Endometrial microvascular endothelial cells (primary cell): ENCODE measurements around the gene ANO2. TPM values are rescaled to one million over a fixed set of nuclear protein-coding genes. Genes with fewer than 3 reads are reported as not detected.

Experiments
- in situ Hi-C: cut with HindIII; loops from 2 replicates; pipeline ENCODE4 v1.10.0; 2017; ENCODE audit warnings: low sequenced_read_pairs, low pct_unique_long_range_greater_than_20kb; ENCODE audit errors: inconsistent ontology term
- total RNA-seq: library from RNA; depleted of rRNA; stranded (reverse); fragments of >200 nt; gene quantifications from one replicate; pipeline ENCODE4 v1.2.3, GENCODE V29; 2015; ENCODE audit errors: inconsistent ontology term

ANO2 gene
- total RNA-seq, 1 donor from 2014 or later = 16.4 TPM

- in situ Hi-C loops = no loop called here
Measured at GRCh38 chr12:5586201-5586600, 358.9 kb downstream of the ANO2 start.

GRCh38 chr12:5585178-5585577 lies 359.9 kb downstream of the ANO2 start:
- in situ Hi-C loops = no loop called here

DNA sequence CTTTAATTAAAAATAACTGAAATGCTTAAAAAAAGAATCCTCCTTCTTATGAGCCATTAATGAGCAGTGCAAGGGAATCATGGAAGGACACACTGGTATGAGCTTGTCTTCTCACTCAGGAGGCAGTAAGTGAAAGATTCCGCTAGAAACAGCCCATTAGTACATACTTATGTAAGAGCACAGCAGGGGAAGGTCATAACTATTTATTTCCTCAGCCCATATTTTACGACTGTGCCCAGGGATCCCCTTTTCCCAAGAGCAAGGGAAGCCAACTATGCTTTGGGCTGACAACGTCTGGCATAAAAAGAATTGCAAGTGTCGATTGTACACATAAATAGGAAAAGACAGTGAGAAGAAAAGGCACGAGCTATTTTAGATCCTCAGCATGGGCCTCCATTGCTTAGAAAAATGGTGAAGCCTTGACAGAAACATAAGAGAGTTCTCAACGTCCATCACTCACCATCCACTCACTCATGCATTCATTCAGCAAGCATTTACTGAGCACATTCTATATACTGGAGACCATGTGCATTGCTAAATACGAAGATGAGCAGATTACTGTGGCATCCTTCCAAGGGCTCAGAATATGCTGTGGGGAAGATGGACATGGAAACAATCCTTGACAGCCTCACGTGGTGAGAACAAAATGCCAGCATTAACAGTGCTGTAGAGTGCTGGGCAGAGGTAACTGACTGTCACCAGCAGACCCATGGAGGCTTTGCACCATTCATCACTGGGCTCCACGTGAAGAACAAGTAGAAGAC lies 360.5 kb downstream of the ANO2 start:
- in situ Hi-C loops = no loop called here

GRCh38 chr12:5582541-5582940 lies 362.5 kb downstream of the ANO2 start:
- in situ Hi-C loops = no loop called here

DNA sequence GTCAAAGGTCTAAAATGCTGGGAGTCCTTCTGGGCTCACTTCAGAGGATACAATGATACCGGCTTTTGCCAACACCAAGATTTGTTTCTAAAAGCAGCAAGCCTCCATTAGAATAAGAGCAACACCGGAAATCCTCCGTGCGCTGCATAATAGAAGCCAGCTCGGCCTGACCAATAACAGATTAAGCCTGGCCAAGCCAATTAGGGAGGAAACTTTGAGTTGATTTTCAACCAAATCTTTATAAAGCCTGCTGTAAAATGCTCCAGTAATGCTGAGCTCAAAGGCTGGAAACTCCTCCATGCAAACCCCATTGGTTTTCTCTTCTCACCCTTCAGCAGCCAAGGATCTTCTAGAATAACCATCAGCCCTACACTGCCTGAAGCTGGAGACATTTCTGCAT lies 363.0 kb downstream of the ANO2 start:
- in situ Hi-C loops = no loop called here

DNA sequence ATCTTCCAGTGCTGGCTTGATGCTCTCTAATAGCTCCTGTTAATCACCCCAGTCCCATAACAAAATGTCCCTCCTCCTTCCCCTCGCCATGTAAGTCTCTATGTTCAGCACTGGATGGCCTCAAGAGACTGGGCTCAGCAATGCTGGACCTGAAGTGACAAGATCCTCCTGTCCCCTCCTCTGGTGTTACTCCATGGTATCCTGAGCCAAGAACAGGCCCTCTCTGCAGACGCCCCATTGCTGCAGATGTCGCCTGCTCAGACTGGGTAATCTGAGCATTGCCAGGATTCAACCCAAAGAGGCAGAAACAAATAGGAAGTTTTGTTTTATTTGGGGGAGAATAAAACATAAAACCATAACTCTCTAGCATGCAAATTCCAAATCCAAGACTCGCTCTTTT lies 363.4 kb downstream of the ANO2 start:
- in situ Hi-C loops = no loop called here

DNA sequence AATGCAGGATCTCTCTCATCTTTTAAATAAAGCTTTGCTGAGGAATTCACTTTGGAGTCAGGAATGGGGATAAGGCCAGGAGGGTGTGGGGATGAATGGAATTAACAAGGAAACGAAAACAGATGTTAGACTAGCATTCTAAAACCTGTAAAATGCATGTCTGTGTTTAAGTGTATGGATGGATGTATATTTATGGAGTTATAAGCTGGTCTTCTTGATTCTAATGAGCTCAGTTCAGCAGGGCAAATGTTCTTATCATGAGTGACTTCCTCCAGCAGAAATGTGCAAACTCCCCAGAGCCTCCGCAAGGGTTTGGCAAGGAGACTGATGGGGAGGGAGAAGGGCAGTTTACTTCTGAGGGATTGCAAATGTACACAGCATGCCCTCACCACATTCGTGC lies 364.0 kb downstream of the ANO2 start:
- in situ Hi-C loops = no loop called here

DNA sequence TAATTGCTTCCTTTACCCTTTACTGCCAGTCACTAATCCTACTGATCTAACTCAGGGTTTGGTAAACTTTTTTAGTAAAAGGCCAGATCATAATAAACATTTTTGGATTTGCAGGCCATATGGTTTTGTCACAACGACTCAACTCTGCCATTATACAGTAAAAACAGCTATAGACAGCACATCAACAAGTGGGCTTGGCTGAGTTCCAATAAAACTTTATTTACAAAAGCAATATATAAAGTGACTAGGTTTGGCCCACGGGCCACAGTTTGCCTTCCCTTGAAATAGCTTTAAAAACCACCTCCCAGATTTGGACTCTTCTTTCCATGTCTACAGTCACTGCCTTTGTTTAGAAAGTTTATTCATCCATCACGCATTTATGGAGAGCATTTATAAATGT lies 366.3 kb downstream of the ANO2 start:
- in situ Hi-C loops = no loop called here

GRCh38 chr12:5577741-5578140 lies 367.3 kb downstream of the ANO2 start:
- in situ Hi-C loops = no loop called here

DNA sequence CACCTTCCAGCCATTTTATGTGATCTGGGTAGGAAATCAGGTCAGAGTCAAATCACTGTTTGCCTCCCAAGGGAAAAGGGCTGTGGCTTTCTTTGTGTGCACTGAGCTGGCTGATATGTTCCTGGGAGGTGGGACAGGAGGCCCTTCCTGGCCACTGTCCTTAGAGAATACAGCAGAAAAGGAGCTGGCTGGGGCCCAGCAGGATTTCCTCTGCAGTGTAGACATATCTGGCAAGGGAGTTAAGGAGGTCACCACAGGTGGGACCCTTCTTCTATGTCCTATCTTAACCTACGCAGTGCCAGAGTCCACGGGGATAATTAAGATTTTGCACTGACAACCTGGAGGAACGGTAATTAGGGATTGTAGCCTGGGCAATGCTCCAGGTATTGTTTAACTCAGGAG lies 367.8 kb downstream of the ANO2 start:
- in situ Hi-C loops = no loop called here

GRCh38 chr12:5575987-5576386 lies 369.1 kb downstream of the ANO2 start:
- in situ Hi-C loops = no loop called here

- in situ Hi-C loops = no loop called here
Measured at GRCh38 chr12:5575232-5575631, 369.8 kb downstream of the ANO2 start.

DNA sequence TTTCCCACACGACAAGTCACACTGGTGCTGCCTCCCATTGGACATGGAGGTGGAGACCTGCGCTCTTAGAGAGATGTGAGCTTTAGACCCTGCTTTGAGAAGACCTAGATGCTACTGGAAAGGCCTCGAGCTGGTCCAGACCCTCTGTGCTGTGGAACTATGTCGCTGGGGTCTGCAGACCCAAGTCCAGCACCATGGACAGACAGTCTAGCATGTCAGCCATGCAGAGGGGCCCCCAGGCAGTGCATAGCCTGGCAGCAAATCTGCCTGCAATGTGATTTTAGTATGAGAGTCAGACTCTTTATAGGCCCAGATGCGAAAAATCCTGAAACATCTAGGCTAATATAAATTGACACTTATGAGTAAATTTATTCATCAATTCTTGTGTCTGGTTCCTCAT lies 371.7 kb downstream of the ANO2 start:
- in situ Hi-C loops = no loop called here

- in situ Hi-C loops = no loop called here
Measured at GRCh38 chr12:5571115-5571514, 373.9 kb downstream of the ANO2 start.

DNA sequence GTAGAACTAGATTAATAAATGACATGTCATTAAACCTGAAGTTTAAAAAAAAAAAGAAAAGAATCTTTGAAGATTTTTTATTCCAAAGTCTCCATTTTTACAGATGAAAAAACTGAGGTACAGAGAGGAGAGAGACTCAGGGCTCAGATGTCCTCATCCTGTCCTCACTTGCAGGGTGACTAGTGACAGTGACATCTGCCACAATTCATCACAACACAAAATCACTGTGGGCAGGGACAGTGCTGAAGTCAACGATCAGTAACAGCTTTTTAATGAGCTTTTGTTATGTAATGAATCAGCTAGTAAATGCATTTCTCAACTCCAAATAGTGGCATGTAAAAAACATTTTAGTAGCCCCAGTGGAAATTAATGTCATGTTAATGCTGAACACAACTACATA lies 374.6 kb downstream of the ANO2 start:
- in situ Hi-C loops = no loop called here

GRCh38 chr12:5568325-5568981 lies 376.6 kb downstream of the ANO2 start:
- in situ Hi-C loops = no loop called here

DNA sequence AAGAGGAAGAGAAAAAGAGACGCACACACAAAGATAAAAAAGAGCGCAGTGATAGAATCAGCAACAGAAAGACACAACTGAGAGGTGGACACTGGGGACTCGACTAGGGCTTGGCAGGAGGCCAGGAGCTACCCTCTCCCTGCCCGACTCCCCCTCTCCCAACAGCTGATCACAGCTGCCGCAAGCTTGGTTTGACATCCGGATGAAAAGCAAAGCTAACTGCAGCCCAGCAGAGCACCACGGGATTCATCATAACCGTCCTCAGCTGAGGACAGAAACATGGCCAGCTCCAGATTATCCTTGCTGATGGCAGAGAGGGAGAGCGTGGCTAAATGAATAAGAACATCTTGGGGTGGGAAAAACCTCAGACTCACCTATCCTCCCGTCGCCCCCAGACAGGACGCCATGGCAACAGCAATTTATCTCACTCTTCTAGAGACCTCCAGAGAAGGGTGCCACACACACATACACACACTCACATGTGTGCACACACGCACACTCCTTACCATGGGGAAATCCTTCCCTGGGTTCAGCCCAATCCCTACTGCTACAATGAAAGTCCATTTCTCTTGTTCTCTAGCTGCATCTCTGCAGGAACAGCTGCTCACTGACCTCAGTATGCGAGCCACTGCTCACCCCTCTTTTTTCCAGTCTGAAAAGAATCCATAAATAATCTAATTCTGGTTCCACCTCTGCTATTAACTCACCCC lies 377.9 kb downstream of the ANO2 start:
- in situ Hi-C loops = no loop called here

GRCh38 chr12:5565933-5566599 lies 379.0 kb downstream of the ANO2 start:
- in situ Hi-C loops = no loop called here

- in situ Hi-C loops = no loop called here
Measured at GRCh38 chr12:5562581-5562980, 382.5 kb downstream of the ANO2 start.

DNA sequence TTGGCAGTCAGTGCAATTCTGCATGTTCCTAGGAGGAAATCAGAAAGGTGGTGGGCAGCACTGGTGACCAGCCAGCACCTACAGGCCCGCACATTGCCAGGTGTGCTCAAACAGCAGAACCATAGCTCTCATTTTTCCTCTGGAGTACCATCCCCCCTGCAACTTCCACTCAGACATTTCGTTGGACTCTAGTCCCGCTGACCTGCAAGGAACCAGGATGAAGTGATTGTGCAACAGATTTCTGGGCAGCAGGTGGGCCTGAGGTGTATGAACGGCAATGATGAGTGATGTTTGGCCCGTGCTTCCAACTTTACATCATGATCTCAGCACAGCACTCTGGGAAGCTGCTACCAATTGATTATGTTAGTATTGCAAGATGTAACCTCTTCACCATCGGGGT lies 383.2 kb downstream of the ANO2 start:
- in situ Hi-C loops = no loop called here
